ENCODE data around the gene NXPH4. TPM values are rescaled to one million over a fixed set of nuclear protein-coding genes. Genes with fewer than 3 reads are reported as not detected.

Gene NXPH4
- total RNA-seq, 2 experiments from 2014 or later: 0.41 to 0.51 TPM

GRCh38 chr12:57226588-57227314 lies 10.2 kb downstream of the NXPH4 start:
- ChIA-PET CTCF (interaction anchor here (0.5 to 10.5 kb wide), 10 partner anchors 13 to 1183 kb away, joined by 3 to 282 read pairs (median 3); partner anchors contain the start of gene STAT6), POLR2A (interaction anchor here (0.7 to 0.8 kb wide), 2 partner anchors 11 to 16 kb away, joined by 3 to 4 read pairs; no protein-coding TSS in a partner anchor)
- H3K27ac Mint-ChIP-seq: no peak overlapping the region
- H3K36me3 Mint-ChIP-seq (ENCODE audit: low read depth): peaks cover 23% of the 10 kb centered on the region
- H3K27me3 Mint-ChIP-seq: peaks cover 45% of the 10 kb centered on the region
- H3K9me3 Mint-ChIP-seq (ENCODE audit: low read depth): no peaks in the 10 kb centered on the region
- intact Hi-C loops (cut with DNase I, micrococcal nuclease): loop anchor here in 1 of 2 experiments (5.0 to 10.0 kb wide), 2 partner anchors 99 to 592 kb away; partner anchors contain the start of genes BAZ2A and LRP1
- H3K4me3 Mint-ChIP-seq: peak overlapping the region; percentile 35
- DNase-seq: no peak
- no peak for ATAC-seq
- H3K4me1 Mint-ChIP-seq: peaks cover 53% of the 10 kb centered on the region

- Mint-ChIP-seq H3K27me3 (peaks cover 38% of the 10 kb centered on the region), H3K9me3 (ENCODE audit: low read depth) (no peaks in the 10 kb centered on the region), H3K27ac (no peak overlapping the region), H3K4me3 (peak overlapping the region; percentile 23), H3K36me3 (ENCODE audit: low read depth) (peaks cover 30% of the 10 kb centered on the region), H3K4me1 (peaks cover 54% of the 10 kb centered on the region)
- intact Hi-C loops (cut with DNase I, micrococcal nuclease): loop anchor here in 1 of 2 experiments (2.0 to 10.0 kb wide), 3 partner anchors 13 to 593 kb away; partner anchors contain the start of genes BAZ2A and LRP1
- CTCF ChIA-PET: interaction anchor here (0.5 to 10.5 kb wide), 8 partner anchors 9 to 228 kb away, joined by 3 to 282 read pairs (median 4); partner anchors contain the start of gene STAT6
- ATAC-seq (no peak), DNase-seq (no peak)
- POLR2A ChIA-PET: interaction anchor here (0.7 kb wide), 1 partner anchor 10 kb away, joined by 4 read pairs; no protein-coding TSS in a partner anchor
Measured at GRCh38 chr12:57227315-57228115, 10.9 kb downstream of the NXPH4 start.

GRCh38 chr12:57229046-57229633 lies 12.5 kb downstream of the NXPH4 start:
- H3K4me1 Mint-ChIP-seq: peaks cover 59% of the 10 kb centered on the region
- H3K9me3 Mint-ChIP-seq (ENCODE audit: low read depth): no peaks in the 10 kb centered on the region
- H3K27me3 Mint-ChIP-seq: peaks cover 24% of the 10 kb centered on the region
- ATAC-seq (peak; percentile 18), DNase-seq (no peak)
- peak overlapping the region; percentile 99 for H3K27ac Mint-ChIP-seq
- H3K4me3 Mint-ChIP-seq: peak overlapping the region; percentile 100
- H3K36me3 Mint-ChIP-seq (ENCODE audit: low read depth): peaks cover 45% of the 10 kb centered on the region
- POLR2A ChIA-PET: interaction anchor here (0.6 to 2.6 kb wide), 6 partner anchors 9 to 149 kb away, joined by 3 to 17 read pairs (median 4); partner anchors contain the start of gene STAT6
- intact Hi-C loops (cut with DNase I, micrococcal nuclease): loop anchor here (1.0 to 10.0 kb wide), 5 partner anchors 10 to 594 kb away; partner anchors contain the start of genes BAZ2A (in 1 of the 2), LRP1 (in 1 of the 2) and NACA (in 1 of the 2)
- CTCF ChIA-PET: interaction anchor here (0.5 to 10.5 kb wide), 14 partner anchors 10 to 839 kb away, joined by 3 to 282 read pairs (median 4); partner anchors contain the start of genes ARHGAP9, PIP4K2C and STAT6

GRCh38 chr12:57229634-57230380 lies 13.2 kb downstream of the NXPH4 start, which contains the start of gene SHMT2:
SHMT2 (plus strand) TSS chr12:57229711; CDS start chr12:57229779, 68 bp downstream.
- ChIA-PET CTCF (interaction anchor here (0.5 to 10.5 kb wide), 17 partner anchors 11 to 840 kb away, joined by 3 to 282 read pairs (median 4); partner anchors contain the start of genes ARHGAP9, PIP4K2C and STAT6), POLR2A (interaction anchor here (0.6 to 2.6 kb wide), 6 partner anchors 10 to 150 kb away, joined by 3 to 17 read pairs (median 4); partner anchors contain the start of gene STAT6)
- H3K27ac Mint-ChIP-seq: peak within 1 kb of the TSS; percentile 99
- intact Hi-C loops (cut with DNase I, micrococcal nuclease): loop anchor here (1.0 to 10.0 kb wide), 5 partner anchors 9 to 595 kb away; partner anchors contain the start of genes BAZ2A (in 1 of the 2), LRP1 (in 1 of the 2) and NACA (in 1 of the 2)
- no peaks in the 10 kb centered on the region for H3K9me3 Mint-ChIP-seq (ENCODE audit: low read depth)
- ATAC-seq (peak; percentile 73), DNase-seq (peak; percentile 97)
- peaks cover 52% of the 10 kb centered on the region for H3K36me3 Mint-ChIP-seq (ENCODE audit: low read depth)
- H3K4me1 Mint-ChIP-seq: peaks cover 65% of the 10 kb centered on the region
- H3K4me3 Mint-ChIP-seq: peak within 1 kb of the TSS; percentile 100
- H3K27me3 Mint-ChIP-seq: peaks cover 19% of the 10 kb centered on the region

DNA sequence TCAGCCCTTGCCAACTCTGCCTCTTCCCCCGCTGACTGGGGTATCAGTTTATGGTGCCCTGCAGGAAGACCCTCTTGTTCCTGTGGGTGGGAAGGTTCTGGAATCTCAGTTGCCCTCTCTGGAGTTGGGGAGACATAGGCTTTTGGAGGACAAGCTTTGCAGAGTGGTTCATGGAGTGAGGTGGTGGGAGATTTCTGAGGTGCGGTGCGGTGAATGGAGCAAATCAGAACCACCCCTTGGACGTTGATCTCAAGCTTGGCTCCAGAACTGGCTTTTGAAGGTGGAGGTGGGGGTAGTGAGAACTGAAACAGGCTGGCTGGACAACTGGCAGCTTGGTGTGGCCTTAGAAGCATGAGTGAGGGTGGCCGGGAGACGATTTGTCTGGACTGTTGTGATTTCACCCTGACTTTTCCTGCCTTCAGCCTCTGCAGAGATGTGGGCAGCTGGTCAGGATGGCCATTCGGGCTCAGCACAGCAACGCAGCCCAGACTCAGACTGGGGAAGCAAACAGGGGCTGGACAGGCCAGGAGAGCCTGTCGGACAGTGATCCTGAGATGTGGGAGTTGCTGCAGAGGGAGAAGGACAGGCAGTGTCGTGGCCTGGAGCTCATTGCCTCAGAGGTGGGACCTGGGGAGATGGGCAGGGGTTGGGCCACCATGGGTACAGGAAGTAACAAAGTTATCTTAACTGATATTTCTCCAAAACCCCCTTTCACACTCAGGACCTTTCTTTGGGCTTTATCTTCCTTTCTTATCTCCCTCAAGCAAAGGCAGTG lies 14.0 kb downstream of the NXPH4 start:
- ChIA-PET CTCF (interaction anchor here (0.7 to 10.5 kb wide), 9 partner anchors 8 to 473 kb away, joined by 3 to 282 read pairs (median 4); a partner anchor contains a TSS), POLR2A (interaction anchor here (0.6 to 2.6 kb wide), 2 partner anchors 9 to 137 kb away, joined by 3 to 17 read pairs; no protein-coding TSS in a partner anchor)
- peak overlapping the region; percentile 100 for H3K4me3 Mint-ChIP-seq
- H3K27ac Mint-ChIP-seq: peak overlapping the region; percentile 99
- peaks cover 14% of the 10 kb centered on the region for H3K27me3 Mint-ChIP-seq
- DNase-seq: no peak
- ATAC-seq: no peak
- H3K4me1 Mint-ChIP-seq: peaks cover 63% of the 10 kb centered on the region
- peaks cover 56% of the 10 kb centered on the region for H3K36me3 Mint-ChIP-seq (ENCODE audit: low read depth)
- H3K9me3 Mint-ChIP-seq (ENCODE audit: low read depth): no peaks in the 10 kb centered on the region
- intact Hi-C loops (cut with DNase I, micrococcal nuclease): no loop called here

- Mint-ChIP-seq H3K4me1 (peaks cover 56% of the 10 kb centered on the region), H3K27me3 (peaks cover 10% of the 10 kb centered on the region), H3K27ac (peak overlapping the region; percentile 99), H3K4me3 (peak overlapping the region; percentile 100), H3K36me3 (ENCODE audit: low read depth) (peaks cover 61% of the 10 kb centered on the region), H3K9me3 (ENCODE audit: low read depth) (no peaks in the 10 kb centered on the region)
- ChIA-PET CTCF (interaction anchor here (0.5 to 10.5 kb wide), 5 partner anchors 8 to 458 kb away, joined by 4 to 282 read pairs (median 10); a partner anchor contains a TSS), POLR2A (interaction anchor here (2.6 kb wide), 1 partner anchor 9 kb away, joined by 17 read pairs; no protein-coding TSS in a partner anchor)
- DNase-seq (no peak), ATAC-seq (no peak)
- intact Hi-C loops (cut with DNase I, micrococcal nuclease): no loop called here
Measured at GRCh38 chr12:57231276-57232021, 14.9 kb downstream of the NXPH4 start.

- DNase-seq (no peak), ATAC-seq (no peak)
- Mint-ChIP-seq H3K27me3 (peaks cover 13% of the 10 kb centered on the region), H3K4me1 (peaks cover 57% of the 10 kb centered on the region), H3K9me3 (ENCODE audit: low read depth) (no peaks in the 10 kb centered on the region), H3K36me3 (ENCODE audit: low read depth) (peaks cover 63% of the 10 kb centered on the region), H3K4me3 (peak overlapping the region; percentile 100), H3K27ac (no peak overlapping the region)
- POLR2A ChIA-PET: no interaction called here
- CTCF ChIA-PET: interaction anchor here (1.0 to 10.5 kb wide), 3 partner anchors 9 to 233 kb away, joined by 4 to 282 read pairs (median 7); a partner anchor contains a TSS
- intact Hi-C loops (cut with DNase I, micrococcal nuclease): no loop called here
Measured at GRCh38 chr12:57232156-57232756, 15.7 kb downstream of the NXPH4 start.

- Mint-ChIP-seq H3K4me3 (no peak overlapping the region), H3K36me3 (ENCODE audit: low read depth) (peaks cover 63% of the 10 kb centered on the region)
Measured at GRCh38 chr12:57233357-57234232, 17.0 kb downstream of the NXPH4 start.

More at GRCh38 chr12:57233357-57234232, 17.0 kb downstream of the NXPH4 start:
- ChIA-PET CTCF (interaction anchor here (1.0 to 1.6 kb wide), 3 partner anchors 9 to 231 kb away, joined by 4 to 7 read pairs (median 4); no protein-coding TSS in a partner anchor), POLR2A (no interaction called here)
- ATAC-seq: no peak
- Mint-ChIP-seq H3K9me3 (ENCODE audit: low read depth) (no peaks in the 10 kb centered on the region), H3K4me1 (peaks cover 63% of the 10 kb centered on the region), H3K27ac (no peak overlapping the region), H3K27me3 (peaks cover 19% of the 10 kb centered on the region)
- intact Hi-C loops (cut with DNase I, micrococcal nuclease): no loop called here
- no peak for DNase-seq
